HEK293 (cell line): ENCODE measurements around the gene KIAA0825.

Experiments used
- ATF2 ChIP-seq: fragments of 450-650 bp; formaldehyde crosslinking; IDR thresholded peaks from 2 replicates; pipeline ENCODE4 v1.5.1; 2016; ENCODE audit warnings: missing biosample characterization, missing genetic modification characterization, low read depth
- ELK4 ChIP-seq: IDR thresholded peaks from 2 replicates; pipeline ENCODE4 v1.6.1; 2011; ENCODE audit warnings: mild to moderate bottlenecking, low read depth, low read length, borderline replicate concordance
- PRDM10 ChIP-seq: fragments of 450-650 bp; formaldehyde crosslinking; IDR thresholded peaks from 2 replicates; pipeline ENCODE4 v1.5.1; 2016; ENCODE audit warnings: missing biosample characterization, missing genetic modification characterization
- SP2 ChIP-seq: fragments of 450-650 bp; formaldehyde crosslinking; IDR thresholded peaks from 2 replicates; pipeline ENCODE4 v1.5.1; 2016; ENCODE audit warnings: missing biosample characterization, missing genetic modification characterization
- ZBTB21 ChIP-seq: fragments of 450-650 bp; formaldehyde crosslinking; IDR thresholded peaks from 2 replicates; pipeline ENCODE4 v1.5.1; 2017; ENCODE audit warnings: missing biosample characterization, missing genetic modification characterization
- ZBTB8A ChIP-seq: fragments of 450-650 bp; formaldehyde crosslinking; IDR thresholded peaks from 2 replicates; pipeline ENCODE4 v1.5.1; 2016; ENCODE audit warnings: missing biosample characterization, missing genetic modification characterization
- ZNF169 ChIP-seq: fragments of 450-650 bp; formaldehyde crosslinking; IDR thresholded peaks from 2 replicates; pipeline ENCODE4 v1.5.1; 2016; ENCODE audit warnings: missing biosample characterization, missing genetic modification characterization
- ZNF248 ChIP-seq: fragments of 450-650 bp; formaldehyde crosslinking; IDR thresholded peaks from 2 replicates; pipeline ENCODE4 v1.5.1; 2017; ENCODE audit warnings: missing biosample characterization, missing genetic modification characterization
- ZNF280C ChIP-seq: fragments of 450-650 bp; formaldehyde crosslinking; IDR thresholded peaks from 2 replicates; pipeline ENCODE4 v1.5.1; 2016; ENCODE audit warnings: missing biosample characterization, missing genetic modification characterization
- ZNF292 ChIP-seq: fragments of 450-650 bp; formaldehyde crosslinking; IDR thresholded peaks from 2 replicates; pipeline ENCODE4 v1.5.1; 2016; ENCODE audit warnings: low read depth, missing biosample characterization, missing genetic modification characterization, borderline replicate concordance
- ZNF341 ChIP-seq: fragments of 450-650 bp; formaldehyde crosslinking; IDR thresholded peaks from 2 replicates; pipeline ENCODE4; 2016; ENCODE audit warnings: low read depth, missing biosample characterization, missing genetic modification characterization
- ZNF394 ChIP-seq: fragments of 450-650 bp; formaldehyde crosslinking; IDR thresholded peaks from 2 replicates; pipeline ENCODE4 v1.5.1; 2016; ENCODE audit warnings: missing biosample characterization, missing genetic modification characterization, mild to moderate bottlenecking, moderate library complexity, borderline replicate concordance
- ZNF558 ChIP-seq: fragments of 450-650 bp; formaldehyde crosslinking; IDR thresholded peaks from 2 replicates; pipeline ENCODE4 v1.5.1; 2016; ENCODE audit warnings: missing biosample characterization, missing genetic modification characterization
- ZNF560 ChIP-seq: fragments of 450-650 bp; formaldehyde crosslinking; IDR thresholded peaks from 2 replicates; pipeline ENCODE4 v1.5.1; 2017; ENCODE audit warnings: missing biosample characterization, missing genetic modification characterization, borderline replicate concordance
- ZNF639 ChIP-seq: fragments of 450-650 bp; formaldehyde crosslinking; IDR thresholded peaks from 2 replicates; pipeline ENCODE4 v1.5.1; 2016; ENCODE audit warnings: missing biosample characterization, missing genetic modification characterization
- ZNF660 ChIP-seq: fragments of 450-650 bp; IDR thresholded peaks from 2 replicates; pipeline ENCODE4 v1.5.1; 2018; ENCODE audit warnings: missing biosample characterization, mild to moderate bottlenecking, missing genetic modification characterization
- TF ChIP-seq, protein P1 (sequence below): fragments of 450-650 bp; formaldehyde crosslinking; IDR thresholded peaks from 2 replicates; pipeline ENCODE4 v1.5.1; 2017; ENCODE audit warnings: missing biosample characterization, missing genetic modification characterization
- TF ChIP-seq, protein P2 (sequence below): fragments of 450-650 bp; formaldehyde crosslinking; IDR thresholded peaks from 2 replicates; pipeline ENCODE4 v1.5.1; 2017; ENCODE audit warnings: missing biosample characterization, missing genetic modification characterization

KIAA0825 gene

GRCh38 chr5:94111209-94112004, 507.0 kb downstream of the KIAA0825 start (continued):
- no peak for TF ChIP-seq ZNF169 (tag by site-specific recombination)
- TF ChIP-seq ATF2 (tag by site-specific recombination), result peak; percentile 73
- TF ChIP-seq ZBTB8A (tag by site-specific recombination), result peak; percentile 88
- TF ChIP-seq ZNF639, result no peak
- TF ChIP-seq, protein P1, sequence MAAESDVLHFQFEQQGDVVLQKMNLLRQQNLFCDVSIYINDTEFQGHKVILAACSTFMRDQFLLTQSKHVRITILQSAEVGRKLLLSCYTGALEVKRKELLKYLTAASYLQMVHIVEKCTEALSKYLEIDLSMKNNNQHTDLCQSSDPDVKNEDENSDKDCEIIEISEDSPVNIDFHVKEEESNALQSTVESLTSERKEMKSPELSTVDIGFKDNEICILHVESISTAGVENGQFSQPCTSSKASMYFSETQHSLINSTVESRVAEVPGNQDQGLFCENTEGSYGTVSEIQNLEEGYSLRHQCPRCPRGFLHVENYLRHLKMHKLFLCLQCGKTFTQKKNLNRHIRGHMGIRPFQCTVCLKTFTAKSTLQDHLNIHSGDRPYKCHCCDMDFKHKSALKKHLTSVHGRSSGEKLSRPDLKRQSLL (tag by site-specific recombination), result no peak
- peak; percentile 90 for TF ChIP-seq SP2 (tag by site-specific recombination)
- TF ChIP-seq ZNF558 (tag by site-specific recombination), result no peak
- TF ChIP-seq ZNF341 (tag by site-specific recombination), result 0 out of 2 replicates have a peak, but pooled peaks have one; percentile 8
- TF ChIP-seq, protein P2, sequence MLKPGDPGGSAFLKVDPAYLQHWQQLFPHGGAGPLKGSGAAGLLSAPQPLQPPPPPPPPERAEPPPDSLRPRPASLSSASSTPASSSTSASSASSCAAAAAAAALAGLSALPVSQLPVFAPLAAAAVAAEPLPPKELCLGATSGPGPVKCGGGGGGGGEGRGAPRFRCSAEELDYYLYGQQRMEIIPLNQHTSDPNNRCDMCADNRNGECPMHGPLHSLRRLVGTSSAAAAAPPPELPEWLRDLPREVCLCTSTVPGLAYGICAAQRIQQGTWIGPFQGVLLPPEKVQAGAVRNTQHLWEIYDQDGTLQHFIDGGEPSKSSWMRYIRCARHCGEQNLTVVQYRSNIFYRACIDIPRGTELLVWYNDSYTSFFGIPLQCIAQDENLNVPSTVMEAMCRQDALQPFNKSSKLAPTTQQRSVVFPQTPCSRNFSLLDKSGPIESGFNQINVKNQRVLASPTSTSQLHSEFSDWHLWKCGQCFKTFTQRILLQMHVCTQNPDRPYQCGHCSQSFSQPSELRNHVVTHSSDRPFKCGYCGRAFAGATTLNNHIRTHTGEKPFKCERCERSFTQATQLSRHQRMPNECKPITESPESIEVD (tag by site-specific recombination), result no peak; the same call in 1 of the 2 replicates
- TF ChIP-seq PRDM10 (tag by site-specific recombination), result peak; percentile 79
- TF ChIP-seq ZNF292 (tag by site-specific recombination), result no peak
- no peak for TF ChIP-seq ZNF248 (tag by site-specific recombination)
- TF ChIP-seq ELK4, result peak; percentile 18; the same call in 1 of the 2 replicates
- TF ChIP-seq ZNF394 (tag by site-specific recombination), result peak; percentile 59
- no peak; the same call in none of the 2 replicates for TF ChIP-seq ZNF660
- no peak for TF ChIP-seq ZNF280C (tag by site-specific recombination)
- peak; percentile 93 for TF ChIP-seq ZBTB21 (tag by site-specific recombination)
- no peak for TF ChIP-seq ZNF560
